K562 (cell line): Measurements from ENCODE around the gene NKAIN4. TPM values are rescaled to one million over a fixed set of nuclear protein-coding genes. Genes with fewer than 3 reads are reported as not detected.

Experiments
- CHD1 ChIP-seq: fragments of 200-600 bp; sonication (generic); IDR thresholded peaks from one replicate; pipeline ENCODE4 v1.6.1; 2012; ENCODE audit warnings: mild to moderate bottlenecking, moderate library complexity, low read length, inconsistent platforms
- FOSL1 ChIP-seq: fragments of 200-800 bp; sonication (Bioruptor generic); conservative IDR thresholded peaks from 2 replicates; pipeline ENCODE4 v1.6.1; 2016; ENCODE audit warnings: missing genetic modification characterization, missing compliant biosample characterization
- GABPA ChIP-seq: fragments of 200-800 bp; sonication (Bioruptor generic); conservative IDR thresholded peaks from 2 replicates; pipeline ENCODE4 v1.6.1; 2016; ENCODE audit warnings: low read depth, missing genetic modification characterization, missing compliant biosample characterization
- KAT7 ChIP-seq: sonication (generic); formaldehyde crosslinking; IDR thresholded peaks from 2 replicates; pipeline ENCODE4 v1.8.0; 2022; ENCODE audit warnings: missing genetic modification reagents, mild to moderate bottlenecking, borderline replicate concordance
- PHTF2 ChIP-seq: fragments of 250-450 bp; sonication (Bioruptor Pico); IDR thresholded peaks from 2 replicates; pipeline ENCODE4 v1.5.0; 2021; ENCODE audit warnings: mild to moderate bottlenecking
- RBFOX2 ChIP-seq: fragments of 200-400 bp; formaldehyde crosslinking; IDR thresholded peaks from 2 replicates; pipeline ENCODE4 v1.6.1; 2017; ENCODE audit warnings: low read depth, mild to moderate bottlenecking, low read length, moderate library complexity
- SRSF3 ChIP-seq: fragments of 200-400 bp; formaldehyde crosslinking; IDR thresholded peaks from 2 replicates; pipeline ENCODE4 v1.6.1; 2016; ENCODE audit warnings: mild to moderate bottlenecking, low read length, moderate library complexity; ENCODE audit not compliant: insufficient read depth
- ZNF764 ChIP-seq: fragments of 250-450 bp; sonication (Bioruptor Pico); IDR thresholded peaks from 2 replicates; pipeline ENCODE4 v1.4.0; 2020; ENCODE audit warnings: low read depth, mild to moderate bottlenecking, moderate library complexity
- ZSCAN29 ChIP-seq: fragments of 450-650 bp; IDR thresholded peaks from 2 replicates; pipeline ENCODE4 v1.6.1; 2017
- polyA plus RNA-seq, 8 experiments: library from polyadenylated mRNA; depleted of rRNA in 4 of 8; stranded (reverse) in 5 of 8; unstranded in 3 of 8; fragments of >200 nt; fragmentation: Nextera tagmentation in 2 of 8; fragmentation: Illumina TruSeq in 1 of 8; extraction: Ambion mirVana in 2 of 8; extraction: Trizol in 1 of 8; gene quantifications; 2 replicates each; pipeline versions ENCODE4 v1.2.1 to v1.2.3, GENCODE V29; 2011 to 2014; ENCODE audit warnings: inconsistent platforms in 1 of 8, missing spikeins in 1 of 8
- total RNA-seq, 7 experiments: library from RNA; depleted of rRNA in 6 of 7; stranded (reverse); fragments of >200 nt in 6 of 7; fragmentation: Illumina TruSeq in 2 of 7; extraction: Trizol in 2 of 7; gene quantifications; 2 replicates each; pipeline versions ENCODE4 v1.2.1 to v1.2.3, GENCODE V29; 2011 to 2021; ENCODE audit warnings: low replicate concordance in 1 of 7
- TF ChIP-seq, protein P1 (sequence below): sonication (generic); formaldehyde crosslinking; IDR thresholded peaks from 2 replicates; pipeline ENCODE4 v1.8.0; 2022; ENCODE audit warnings: missing genetic modification reagents, mild to moderate bottlenecking, borderline replicate concordance
- TF ChIP-seq, protein P2 (sequence below), 2 experiments: IDR thresholded peaks; 2 replicates each; pipeline ENCODE4 v1.6.1; 2012; ENCODE audit warnings: improper control_type of control experiment in 2 of 2, low read depth in 2 of 2, low read length in 2 of 2, borderline replicate concordance in 1 of 2
- TF ChIP-seq, protein P3 (sequence below): fragments of 450-650 bp; IDR thresholded peaks from 2 replicates; pipeline ENCODE4 v1.6.1; 2016
- TF ChIP-seq, protein P4 (sequence below): IDR thresholded peaks from 2 replicates; pipeline ENCODE4 v1.6.1; 2011; ENCODE audit warnings: borderline replicate concordance, low read depth, mild to moderate bottlenecking, moderate library complexity, low read length; ENCODE audit not compliant: insufficient read depth, poor library complexity, severe bottlenecking

The NKAIN4 gene
- total and polyA plus RNA-seq, 9 of the 15 experiments (the other 6 are each of a cell fraction or from before 2014, with no cell fraction given) = not detected

DNA sequence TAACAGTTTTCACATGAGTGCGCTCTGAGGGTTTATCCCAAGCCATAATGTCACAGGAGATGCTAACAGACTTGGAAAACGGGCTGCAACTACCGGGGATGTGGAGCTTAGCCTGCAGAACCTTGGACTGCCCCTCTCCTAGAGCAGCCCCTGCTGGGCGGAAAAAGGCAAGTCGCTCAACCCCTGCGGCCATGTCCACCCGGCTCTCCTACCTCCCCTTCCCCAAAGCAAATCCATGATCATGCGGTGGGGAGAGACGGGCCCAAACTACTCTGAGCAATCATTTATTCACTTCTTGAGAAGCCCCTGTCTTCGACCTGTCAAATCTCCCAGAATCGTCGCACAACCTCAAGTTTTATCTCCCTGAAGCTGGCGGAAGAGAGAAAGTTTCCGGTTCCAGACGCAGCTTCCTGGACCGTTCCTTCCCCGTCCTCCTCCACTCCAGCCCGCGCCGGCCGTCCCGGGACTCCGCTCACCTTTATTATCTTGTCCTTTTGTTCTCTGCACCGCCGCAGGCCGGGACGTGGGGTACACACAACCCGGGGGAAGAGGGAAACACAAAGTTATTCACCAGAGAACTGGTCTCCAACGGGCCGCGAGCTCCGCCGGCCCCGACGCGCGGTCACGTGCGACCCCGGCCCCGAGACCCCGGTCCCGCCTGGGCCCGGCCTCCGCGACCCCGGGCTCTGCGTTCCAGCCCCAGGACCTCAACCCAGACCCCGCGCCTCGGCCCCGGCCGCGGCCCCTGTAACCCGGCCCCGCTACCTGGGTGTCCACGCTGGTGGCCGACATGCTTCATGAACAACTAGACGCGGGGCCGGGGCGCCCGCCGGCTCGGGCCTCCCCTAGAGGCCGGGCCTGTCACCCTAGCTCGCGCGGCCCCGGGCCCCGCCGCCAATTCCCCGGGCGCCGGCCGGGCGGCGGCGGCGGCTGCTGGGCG is 38.9 kb downstream of the NKAIN4 start (continued):
- TF ChIP-seq, protein P1, sequence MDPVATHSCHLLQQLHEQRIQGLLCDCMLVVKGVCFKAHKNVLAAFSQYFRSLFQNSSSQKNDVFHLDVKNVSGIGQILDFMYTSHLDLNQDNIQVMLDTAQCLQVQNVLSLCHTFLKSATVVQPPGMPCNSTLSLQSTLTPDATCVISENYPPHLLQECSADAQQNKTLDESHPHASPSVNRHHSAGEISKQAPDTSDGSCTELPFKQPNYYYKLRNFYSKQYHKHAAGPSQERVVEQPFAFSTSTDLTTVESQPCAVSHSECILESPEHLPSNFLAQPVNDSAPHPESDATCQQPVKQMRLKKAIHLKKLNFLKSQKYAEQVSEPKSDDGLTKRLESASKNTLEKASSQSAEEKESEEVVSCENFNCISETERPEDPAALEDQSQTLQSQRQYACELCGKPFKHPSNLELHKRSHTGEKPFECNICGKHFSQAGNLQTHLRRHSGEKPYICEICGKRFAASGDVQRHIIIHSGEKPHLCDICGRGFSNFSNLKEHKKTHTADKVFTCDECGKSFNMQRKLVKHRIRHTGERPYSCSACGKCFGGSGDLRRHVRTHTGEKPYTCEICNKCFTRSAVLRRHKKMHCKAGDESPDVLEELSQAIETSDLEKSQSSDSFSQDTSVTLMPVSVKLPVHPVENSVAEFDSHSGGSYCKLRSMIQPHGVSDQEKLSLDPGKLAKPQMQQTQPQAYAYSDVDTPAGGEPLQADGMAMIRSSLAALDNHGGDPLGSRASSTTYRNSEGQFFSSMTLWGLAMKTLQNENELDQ (CRISPR knock-in tag) = no peak
- TF ChIP-seq ZNF764 (CRISPR knock-in tag) (peak; percentile 83; the same call in 1 of the 2 replicates), PHTF2 (CRISPR knock-in tag) (no peak), ZSCAN29 (no peak), CHD1 (peak; percentile 57), KAT7 (CRISPR knock-in tag) (0 out of 2 replicates have a peak, but pooled peaks have one; percentile 24), SRSF3 (no peak), GABPA (tag) (peak; percentile 72), FOSL1 (tag) (0 out of 2 replicates have a peak, but pooled peaks have one; percentile 3), RBFOX2 (peak; percentile 9)
- TF ChIP-seq, protein P2, sequence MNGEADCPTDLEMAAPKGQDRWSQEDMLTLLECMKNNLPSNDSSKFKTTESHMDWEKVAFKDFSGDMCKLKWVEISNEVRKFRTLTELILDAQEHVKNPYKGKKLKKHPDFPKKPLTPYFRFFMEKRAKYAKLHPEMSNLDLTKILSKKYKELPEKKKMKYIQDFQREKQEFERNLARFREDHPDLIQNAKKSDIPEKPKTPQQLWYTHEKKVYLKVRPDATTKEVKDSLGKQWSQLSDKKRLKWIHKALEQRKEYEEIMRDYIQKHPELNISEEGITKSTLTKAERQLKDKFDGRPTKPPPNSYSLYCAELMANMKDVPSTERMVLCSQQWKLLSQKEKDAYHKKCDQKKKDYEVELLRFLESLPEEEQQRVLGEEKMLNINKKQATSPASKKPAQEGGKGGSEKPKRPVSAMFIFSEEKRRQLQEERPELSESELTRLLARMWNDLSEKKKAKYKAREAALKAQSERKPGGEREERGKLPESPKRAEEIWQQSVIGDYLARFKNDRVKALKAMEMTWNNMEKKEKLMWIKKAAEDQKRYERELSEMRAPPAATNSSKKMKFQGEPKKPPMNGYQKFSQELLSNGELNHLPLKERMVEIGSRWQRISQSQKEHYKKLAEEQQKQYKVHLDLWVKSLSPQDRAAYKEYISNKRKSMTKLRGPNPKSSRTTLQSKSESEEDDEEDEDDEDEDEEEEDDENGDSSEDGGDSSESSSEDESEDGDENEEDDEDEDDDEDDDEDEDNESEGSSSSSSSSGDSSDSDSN (IDR thresholded peaks at IDR 0.05; ENCODE audit: borderline replicate concordance in 1 of 2, low read depth in 2 of 2, low read length in 2 of 2) = 0 out of 4 replicates have a peak, but pooled peaks of 1 of the 2 experiments have one; percentile 35
- TF ChIP-seq, protein P3, sequence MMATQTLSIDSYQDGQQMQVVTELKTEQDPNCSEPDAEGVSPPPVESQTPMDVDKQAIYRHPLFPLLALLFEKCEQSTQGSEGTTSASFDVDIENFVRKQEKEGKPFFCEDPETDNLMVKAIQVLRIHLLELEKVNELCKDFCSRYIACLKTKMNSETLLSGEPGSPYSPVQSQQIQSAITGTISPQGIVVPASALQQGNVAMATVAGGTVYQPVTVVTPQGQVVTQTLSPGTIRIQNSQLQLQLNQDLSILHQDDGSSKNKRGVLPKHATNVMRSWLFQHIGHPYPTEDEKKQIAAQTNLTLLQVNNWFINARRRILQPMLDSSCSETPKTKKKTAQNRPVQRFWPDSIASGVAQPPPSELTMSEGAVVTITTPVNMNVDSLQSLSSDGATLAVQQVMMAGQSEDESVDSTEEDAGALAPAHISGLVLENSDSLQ = 0 out of 2 replicates have a peak, but pooled peaks have one; percentile 31
- TF ChIP-seq, protein P4, sequence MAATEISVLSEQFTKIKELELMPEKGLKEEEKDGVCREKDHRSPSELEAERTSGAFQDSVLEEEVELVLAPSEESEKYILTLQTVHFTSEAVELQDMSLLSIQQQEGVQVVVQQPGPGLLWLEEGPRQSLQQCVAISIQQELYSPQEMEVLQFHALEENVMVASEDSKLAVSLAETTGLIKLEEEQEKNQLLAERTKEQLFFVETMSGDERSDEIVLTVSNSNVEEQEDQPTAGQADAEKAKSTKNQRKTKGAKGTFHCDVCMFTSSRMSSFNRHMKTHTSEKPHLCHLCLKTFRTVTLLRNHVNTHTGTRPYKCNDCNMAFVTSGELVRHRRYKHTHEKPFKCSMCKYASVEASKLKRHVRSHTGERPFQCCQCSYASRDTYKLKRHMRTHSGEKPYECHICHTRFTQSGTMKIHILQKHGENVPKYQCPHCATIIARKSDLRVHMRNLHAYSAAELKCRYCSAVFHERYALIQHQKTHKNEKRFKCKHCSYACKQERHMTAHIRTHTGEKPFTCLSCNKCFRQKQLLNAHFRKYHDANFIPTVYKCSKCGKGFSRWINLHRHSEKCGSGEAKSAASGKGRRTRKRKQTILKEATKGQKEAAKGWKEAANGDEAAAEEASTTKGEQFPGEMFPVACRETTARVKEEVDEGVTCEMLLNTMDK = no peak
